Neural cell (in vitro differentiated cells): ENCODE measurements around the gene HAAO. TPM values are rescaled to one million over a fixed set of nuclear protein-coding genes. Genes with fewer than 3 reads are reported as not detected.

ENCODE experiments used
- H2AFZ ChIP-seq: fragments of 200-600, 300-800 bp; sonication (generic), shearing (Covaris generic); 2 replicates; pipeline ENCODE4 v1.6.0; 2014; ENCODE audit warnings: low read depth, mild to moderate bottlenecking, antibody characterized with exemption, low read length, moderate library complexity
- H3F3A ChIP-seq: fragments of 200-600 bp; shearing (Covaris generic); 2 replicates; pipeline ENCODE4 v1.6.1; 2016; ENCODE audit warnings: mild to moderate bottlenecking, moderate library complexity, mixed read lengths, antibody characterized with exemption, low read length; ENCODE audit not compliant: insufficient read depth, poor library complexity, severe bottlenecking
- H3K27ac ChIP-seq: fragments of 200-600, 300-800 bp; sonication (generic), shearing (Covaris generic); 2 replicates; pipeline ENCODE4 v1.5.1; 2014; ENCODE audit warnings: mild to moderate bottlenecking, low read length, moderate library complexity
- H3K27me3 ChIP-seq: fragments of 300-800, 200-600 bp; sonication (generic), shearing (Covaris generic); 2 replicates; pipeline ENCODE4 v1.6.0; 2014; ENCODE audit warnings: mild to moderate bottlenecking, low read depth, low read length, moderate library complexity; ENCODE audit not compliant: insufficient read depth
- H3K36me3 ChIP-seq: fragments of 300-800, 200-600 bp; sonication (generic), shearing (Covaris generic); 2 replicates; pipeline ENCODE4 v1.5.1; 2014; ENCODE audit warnings: mild to moderate bottlenecking, antibody characterized with exemption, low read length, moderate library complexity; ENCODE audit not compliant: insufficient read depth
- H3K4me2 ChIP-seq: fragments of 300-800, 200-600 bp; sonication (generic), shearing (Covaris generic); 2 replicates; pipeline ENCODE4 v1.6.0; 2014; ENCODE audit warnings: mild to moderate bottlenecking, low read length
- H3K4me3 ChIP-seq: fragments of 300-800, 200-600 bp; sonication (generic), shearing (Covaris generic); 2 replicates; pipeline ENCODE4 v1.5.1; 2014; ENCODE audit warnings: mild to moderate bottlenecking, low read length, moderate library complexity
- H3K79me2 ChIP-seq: fragments of 200-600 bp; shearing (Covaris generic); replicated peaks from 2 replicates; pipeline ENCODE4 v1.6.0; 2014; ENCODE audit warnings: mild to moderate bottlenecking, low read length, moderate library complexity; ENCODE audit not compliant: insufficient read depth
- H3K9ac ChIP-seq: fragments of 300-800, 200-600 bp; sonication (generic), shearing (Covaris generic); 2 replicates; pipeline ENCODE4 v1.6.1; 2016; ENCODE audit warnings: mild to moderate bottlenecking, low read length, mixed read lengths
- H3K9me2 ChIP-seq: fragments of 200-600 bp; shearing (Covaris generic); 2 replicates; pipeline ENCODE4 v1.6.1; 2016; ENCODE audit warnings: mild to moderate bottlenecking, low read length, mixed read lengths; ENCODE audit not compliant: insufficient read depth
- H3K9me3 ChIP-seq: fragments of 200-600, 300-800 bp; sonication (generic), shearing (Covaris generic); 2 replicates; pipeline ENCODE4 v1.6.1; 2016; ENCODE audit warnings: mild to moderate bottlenecking, mixed run types, low read length, moderate library complexity, mixed read lengths
- H4K20me1 ChIP-seq: fragments of 200-600 bp; shearing (Covaris generic); 2 replicates; pipeline ENCODE4 v1.6.1; 2016; ENCODE audit warnings: mild to moderate bottlenecking, mixed run types; ENCODE audit not compliant: insufficient read depth
- EP300 ChIP-seq: fragments of 450-650 bp; conservative IDR thresholded peaks from 2 replicates; pipeline ENCODE4 v1.6.1; 2014; ENCODE audit warnings: antibody characterized with exemption, mild to moderate bottlenecking, moderate library complexity; ENCODE audit not compliant: poor library complexity, severe bottlenecking
- EZH2 ChIP-seq: fragments of 200-600, 300-800 bp; shearing (Covaris generic), sonication (generic); IDR thresholded peaks from 2 replicates; pipeline ENCODE4 v1.6.1; 2014; ENCODE audit warnings: antibody characterized with exemption, low read length, borderline replicate concordance, mild to moderate bottlenecking; ENCODE audit not compliant: insufficient read depth, poor library complexity, severe bottlenecking
- MXI1 ChIP-seq: fragments of 450-650 bp; conservative IDR thresholded peaks from 2 replicates; pipeline ENCODE4 v1.6.1; 2014; ENCODE audit warnings: antibody characterized with exemption, mild to moderate bottlenecking; ENCODE audit not compliant: poor library complexity, severe bottlenecking
- POLR2AphosphoS5 ChIP-seq: IDR thresholded peaks from 2 replicates; pipeline ENCODE4 v1.6.1; 2012
- RAD21 ChIP-seq: fragments of 450-650 bp; conservative IDR thresholded peaks from 2 replicates; pipeline ENCODE4 v1.6.1; 2014; ENCODE audit warnings: antibody characterized with exemption, mild to moderate bottlenecking, moderate library complexity
- SMC3 ChIP-seq: fragments of 450-650 bp; conservative IDR thresholded peaks from 2 replicates; pipeline ENCODE4 v1.6.1; 2014; ENCODE audit warnings: antibody characterized with exemption, mild to moderate bottlenecking, moderate library complexity; ENCODE audit not compliant: poor library complexity
- TAF1 ChIP-seq: IDR thresholded peaks from 2 replicates; pipeline ENCODE4 v1.6.1; 2012; ENCODE audit warnings: low read depth
- polyA plus RNA-seq: library from polyadenylated mRNA; depleted of rRNA; stranded (reverse); fragments of >200 nt; gene quantifications from 2 replicates; pipeline ENCODE4 v1.2.3, GENCODE V29; 2014
- TF ChIP-seq, protein P1 (sequence below): fragments of 450-650 bp; IDR thresholded peaks from 2 replicates; pipeline ENCODE4 v1.5.1; 2014; ENCODE audit warnings: antibody characterized with exemption, mild to moderate bottlenecking, moderate library complexity; ENCODE audit not compliant: poor library complexity, severe bottlenecking
- TF ChIP-seq, protein P2 (sequence below): IDR thresholded peaks from 2 replicates; pipeline ENCODE4 v1.6.1; 2012; ENCODE audit warnings: borderline replicate concordance

Gene HAAO
- polyA plus RNA-seq, 1 donor from 2014 or later, result not detected

DNA sequence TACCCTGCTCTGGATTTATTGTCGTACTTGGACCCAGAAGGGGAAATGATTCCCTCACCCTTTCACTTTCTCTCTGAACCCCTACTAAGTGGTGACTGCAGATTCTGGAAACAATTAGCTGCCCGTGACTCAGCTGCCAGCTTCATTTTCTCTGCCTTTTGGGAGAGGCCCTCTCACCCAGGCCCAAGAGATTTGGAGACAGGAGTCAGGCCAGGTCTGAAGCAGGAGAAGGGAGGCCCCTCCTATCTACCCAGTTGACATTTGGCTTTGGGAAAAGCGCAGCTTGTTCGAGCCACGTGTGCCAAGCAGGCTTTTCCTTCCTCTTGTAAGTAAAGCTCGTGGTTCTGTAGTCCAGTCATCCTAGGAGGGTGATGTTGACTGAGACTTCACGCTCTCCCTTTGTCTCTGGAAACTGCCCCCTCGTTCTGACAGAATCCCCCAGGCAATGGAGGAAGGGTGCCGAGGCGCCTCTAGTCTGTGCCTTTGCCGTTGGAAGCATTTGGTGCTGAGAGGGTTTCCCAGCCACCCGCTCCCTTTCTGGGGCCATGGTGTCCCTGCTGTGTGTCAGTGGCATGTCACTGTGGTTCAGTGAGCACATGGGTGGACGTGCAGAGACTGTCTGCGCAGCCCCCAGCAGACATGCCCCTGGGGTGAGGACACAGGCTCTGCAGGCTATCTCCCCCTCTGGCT lies 37.0 kb downstream of the HAAO start:
- no peaks in the 10 kb centered on the region for H3F3A ChIP-seq
- no peak overlapping the region for H3K27ac ChIP-seq
- H2AFZ ChIP-seq, result no peak overlapping the region
- H3K9me2 ChIP-seq, result no peaks in the 10 kb centered on the region
- no peak for TF ChIP-seq TAF1
- H3K79me2 ChIP-seq, result no peaks in the 10 kb centered on the region
- H3K4me2 ChIP-seq, result no peak overlapping the region
- H3K9me3 ChIP-seq, result no peaks in the 10 kb centered on the region
- H3K36me3 ChIP-seq, result no peaks in the 10 kb centered on the region
- H4K20me1 ChIP-seq, result no peaks in the 10 kb centered on the region
- H3K9ac ChIP-seq, result no peak overlapping the region
- no peak overlapping the region for H3K4me3 ChIP-seq
- no peaks in the 10 kb centered on the region for H3K27me3 ChIP-seq

DNA sequence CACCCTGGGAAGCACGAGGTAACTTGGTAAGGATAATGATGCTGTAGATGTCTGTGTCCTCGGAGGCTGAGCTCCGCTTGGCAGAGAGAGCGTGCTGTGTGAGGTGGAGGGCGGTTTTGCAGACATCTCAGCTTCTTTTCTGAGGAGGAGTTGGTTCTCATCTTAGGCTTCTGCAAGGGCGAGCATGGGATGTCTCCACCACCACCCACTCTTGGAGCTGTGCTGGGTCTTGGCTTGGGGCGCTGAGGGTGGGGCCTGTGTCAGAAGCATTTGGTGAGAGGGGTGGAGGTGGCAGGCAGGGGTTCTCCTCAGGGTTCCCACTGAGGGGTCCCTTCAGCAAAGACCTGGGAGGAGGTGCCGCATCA lies 37.6 kb downstream of the HAAO start:
- Histone ChIP-seq H3K9me3 (no peaks in the 10 kb centered on the region), H3K79me2 (no peaks in the 10 kb centered on the region), H3F3A (no peaks in the 10 kb centered on the region), H3K27ac (no peak overlapping the region), H4K20me1 (no peaks in the 10 kb centered on the region), H3K9ac (no peak overlapping the region), H3K4me3 (no peak overlapping the region), H3K9me2 (no peaks in the 10 kb centered on the region), H3K4me2 (no peak overlapping the region), H2AFZ (no peak overlapping the region), H3K27me3 (no peaks in the 10 kb centered on the region), H3K36me3 (no peaks in the 10 kb centered on the region)
- TF ChIP-seq EZH2 (no peak), POLR2AphosphoS5 (no peak), MXI1 (no peak), RAD21 (no peak), TAF1 (no peak)
- TF ChIP-seq, protein P1, sequence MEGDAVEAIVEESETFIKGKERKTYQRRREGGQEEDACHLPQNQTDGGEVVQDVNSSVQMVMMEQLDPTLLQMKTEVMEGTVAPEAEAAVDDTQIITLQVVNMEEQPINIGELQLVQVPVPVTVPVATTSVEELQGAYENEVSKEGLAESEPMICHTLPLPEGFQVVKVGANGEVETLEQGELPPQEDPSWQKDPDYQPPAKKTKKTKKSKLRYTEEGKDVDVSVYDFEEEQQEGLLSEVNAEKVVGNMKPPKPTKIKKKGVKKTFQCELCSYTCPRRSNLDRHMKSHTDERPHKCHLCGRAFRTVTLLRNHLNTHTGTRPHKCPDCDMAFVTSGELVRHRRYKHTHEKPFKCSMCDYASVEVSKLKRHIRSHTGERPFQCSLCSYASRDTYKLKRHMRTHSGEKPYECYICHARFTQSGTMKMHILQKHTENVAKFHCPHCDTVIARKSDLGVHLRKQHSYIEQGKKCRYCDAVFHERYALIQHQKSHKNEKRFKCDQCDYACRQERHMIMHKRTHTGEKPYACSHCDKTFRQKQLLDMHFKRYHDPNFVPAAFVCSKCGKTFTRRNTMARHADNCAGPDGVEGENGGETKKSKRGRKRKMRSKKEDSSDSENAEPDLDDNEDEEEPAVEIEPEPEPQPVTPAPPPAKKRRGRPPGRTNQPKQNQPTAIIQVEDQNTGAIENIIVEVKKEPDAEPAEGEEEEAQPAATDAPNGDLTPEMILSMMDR, result no peak

DNA sequence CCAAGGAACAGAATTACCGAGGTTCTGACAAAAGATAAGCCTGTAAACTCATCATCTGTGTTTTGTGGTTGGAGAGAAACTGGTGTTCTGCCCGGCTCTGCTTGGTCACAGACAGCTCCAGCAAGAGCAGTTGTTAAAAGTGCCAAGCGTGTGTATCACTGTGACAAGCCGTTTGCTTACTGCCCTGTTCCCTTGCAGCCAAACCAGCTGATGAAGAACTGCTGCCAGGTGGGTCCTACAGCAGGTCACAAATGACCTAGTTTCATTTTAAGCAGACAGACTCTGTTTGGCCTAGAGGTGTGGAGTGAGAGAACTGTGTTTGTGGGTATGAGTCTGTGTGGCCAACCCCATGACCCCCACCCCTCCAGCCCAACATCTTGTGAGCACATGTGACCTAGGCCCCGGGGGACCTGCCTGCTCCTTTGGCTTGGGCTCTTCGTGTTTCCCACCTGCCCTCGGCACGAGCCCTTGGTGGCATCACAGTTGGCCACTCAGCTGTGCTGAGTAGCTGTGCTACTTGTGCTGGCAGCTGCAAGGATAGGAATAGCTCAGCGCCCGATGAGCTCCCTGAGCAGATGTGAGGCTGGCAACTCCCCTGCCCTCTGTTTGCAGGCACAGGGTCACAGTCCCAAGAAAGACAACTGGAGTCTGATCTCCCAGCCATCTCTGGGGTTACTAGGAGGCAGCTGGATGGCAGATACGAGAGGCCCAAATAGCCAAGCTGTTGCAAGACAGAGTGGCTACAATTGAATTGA lies 38.2 kb downstream of the HAAO start:
- H3K4me2 ChIP-seq, result no peak overlapping the region
- H3K27me3 ChIP-seq, result no peaks in the 10 kb centered on the region
- no peaks in the 10 kb centered on the region for H4K20me1 ChIP-seq
- TF ChIP-seq MXI1, result no peak
- no peak for TF ChIP-seq POLR2AphosphoS5
- TF ChIP-seq, protein P2, sequence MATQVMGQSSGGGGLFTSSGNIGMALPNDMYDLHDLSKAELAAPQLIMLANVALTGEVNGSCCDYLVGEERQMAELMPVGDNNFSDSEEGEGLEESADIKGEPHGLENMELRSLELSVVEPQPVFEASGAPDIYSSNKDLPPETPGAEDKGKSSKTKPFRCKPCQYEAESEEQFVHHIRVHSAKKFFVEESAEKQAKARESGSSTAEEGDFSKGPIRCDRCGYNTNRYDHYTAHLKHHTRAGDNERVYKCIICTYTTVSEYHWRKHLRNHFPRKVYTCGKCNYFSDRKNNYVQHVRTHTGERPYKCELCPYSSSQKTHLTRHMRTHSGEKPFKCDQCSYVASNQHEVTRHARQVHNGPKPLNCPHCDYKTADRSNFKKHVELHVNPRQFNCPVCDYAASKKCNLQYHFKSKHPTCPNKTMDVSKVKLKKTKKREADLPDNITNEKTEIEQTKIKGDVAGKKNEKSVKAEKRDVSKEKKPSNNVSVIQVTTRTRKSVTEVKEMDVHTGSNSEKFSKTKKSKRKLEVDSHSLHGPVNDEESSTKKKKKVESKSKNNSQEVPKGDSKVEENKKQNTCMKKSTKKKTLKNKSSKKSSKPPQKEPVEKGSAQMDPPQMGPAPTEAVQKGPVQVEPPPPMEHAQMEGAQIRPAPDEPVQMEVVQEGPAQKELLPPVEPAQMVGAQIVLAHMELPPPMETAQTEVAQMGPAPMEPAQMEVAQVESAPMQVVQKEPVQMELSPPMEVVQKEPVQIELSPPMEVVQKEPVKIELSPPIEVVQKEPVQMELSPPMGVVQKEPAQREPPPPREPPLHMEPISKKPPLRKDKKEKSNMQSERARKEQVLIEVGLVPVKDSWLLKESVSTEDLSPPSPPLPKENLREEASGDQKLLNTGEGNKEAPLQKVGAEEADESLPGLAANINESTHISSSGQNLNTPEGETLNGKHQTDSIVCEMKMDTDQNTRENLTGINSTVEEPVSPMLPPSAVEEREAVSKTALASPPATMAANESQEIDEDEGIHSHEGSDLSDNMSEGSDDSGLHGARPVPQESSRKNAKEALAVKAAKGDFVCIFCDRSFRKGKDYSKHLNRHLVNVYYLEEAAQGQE, result no peak
- no peak for TF ChIP-seq SMC3
- no peak for TF ChIP-seq EZH2
- TF ChIP-seq EP300, result no peak
- TF ChIP-seq, protein P1, result no peak
- TF ChIP-seq RAD21, result no peak
- no peaks in the 10 kb centered on the region for H3K79me2 ChIP-seq
- no peak overlapping the region for H3K9ac ChIP-seq
- H3K27ac ChIP-seq, result no peak overlapping the region
- no peaks in the 10 kb centered on the region for H3K9me3 ChIP-seq
- no peak overlapping the region for H2AFZ ChIP-seq
- no peaks in the 10 kb centered on the region for H3K36me3 ChIP-seq
- H3K9me2 ChIP-seq, result no peaks in the 10 kb centered on the region
- no peaks in the 10 kb centered on the region for H3F3A ChIP-seq
- H3K4me3 ChIP-seq, result no peak overlapping the region
